Fibroblast of pulmonary artery (primary cell): ENCODE measurements around the gene BAAT.
"Not testable (repeated sequence)": the region's sequence is repeated elsewhere in the genome, so short reads cannot be mapped to it uniquely, and the experiment has no call there.

Source experiments
- DNase-seq: peaks from one replicate; pipeline ENCODE4 v3.0.0-alpha.2; 2010; ENCODE audit warnings: low read depth
- H3K4me3 ChIP-seq: replicated peaks from 2 replicates; pipeline ENCODE4 v1.5.1; 2011; ENCODE audit warnings: low read depth, mild to moderate bottlenecking, control low read depth, low read length, moderate library complexity
- CTCF ChIP-seq: IDR thresholded peaks from 2 replicates; pipeline ENCODE4 v1.5.1; 2011; ENCODE audit warnings: mild to moderate bottlenecking, control low read depth, low read length, inconsistent platforms; ENCODE audit errors: missing control alignments

The BAAT gene

GRCh38 chr9:101384873-101385536, at the start of gene BAAT:
BAAT (minus strand) TSS chr9:101385006; CDS start chr9:101371404, 13,602 bp downstream.
- DNase-seq, H3K4me3 ChIP-seq: not testable (repeated sequence)

GRCh38 chr9:101433229-101433628, 48.4 kb upstream of the BAAT start:
- no peak overlapping the region for H3K4me3 ChIP-seq
- TF ChIP-seq CTCF, result no peak
- DNase-seq, result no peak

GRCh38 chr9:101432740-101433139, 47.9 kb upstream of the BAAT start:
- no peak for TF ChIP-seq CTCF
- no peak overlapping the region for H3K4me3 ChIP-seq
- no peak for DNase-seq

GRCh38 chr9:101432171-101432570, 47.4 kb upstream of the BAAT start:
- H3K4me3 ChIP-seq, result no peak overlapping the region
- DNase-seq, result no peak
- TF ChIP-seq CTCF, result no peak

- no peak overlapping the region for H3K4me3 ChIP-seq
- TF ChIP-seq CTCF, result no peak
- DNase-seq, result no peak
Measured at GRCh38 chr9:101429736-101430135, 44.9 kb upstream of the BAAT start.

- no peak for TF ChIP-seq CTCF
- DNase-seq, result no peak
- no peak overlapping the region for H3K4me3 ChIP-seq
Measured at GRCh38 chr9:101428909-101429308, 44.1 kb upstream of the BAAT start.

GRCh38 chr9:101427957-101428655, 43.3 kb upstream of the BAAT start:
- DNase-seq, result no peak
- no peak overlapping the region for H3K4me3 ChIP-seq
- no peak for TF ChIP-seq CTCF
